Measurements from ENCODE around the gene KCTD17.
"Not testable (repeated sequence)": the region's sequence is repeated elsewhere in the genome, so short reads cannot be mapped to it uniquely, and the experiment has no call there.

The KCTD17 gene

GRCh38 chr22:37060801-37061610 is 9.5 kb downstream of the KCTD17 start:
- DNase-seq (ENCODE audit: low spot score) = no peak

GRCh38 chr22:37061611-37062375 is 10.3 kb downstream of the KCTD17 start:
- no peak for DNase-seq (ENCODE audit: low spot score)

GRCh38 chr22:37062376-37062675 is 10.8 kb downstream of the KCTD17 start:
- no peak for DNase-seq (ENCODE audit: low spot score)

GRCh38 chr22:37062702-37063381 is 11.3 kb downstream of the KCTD17 start:
- DNase-seq (ENCODE audit: low spot score) = no peak

GRCh38 chr22:37063431-37064420 is 12.2 kb downstream of the KCTD17 start:
- DNase-seq (ENCODE audit: low spot score) = no peak

- DNase-seq (ENCODE audit: low spot score) = no peak
Observed at GRCh38 chr22:37064553-37064952, 13.0 kb downstream of the KCTD17 start.

GRCh38 chr22:37065180-37065579 is 13.6 kb downstream of the KCTD17 start:
- DNase-seq (ENCODE audit: low spot score) = no peak

- no peak for DNase-seq (ENCODE audit: low spot score)
Observed at GRCh38 chr22:37065961-37066360, 14.4 kb downstream of the KCTD17 start.

GRCh38 chr22:37067428-37067827 is 15.9 kb downstream of the KCTD17 start:
- DNase-seq (ENCODE audit: low spot score) = no peak

GRCh38 chr22:37068859-37069258 is 17.3 kb downstream of the KCTD17 start:
- DNase-seq (ENCODE audit: low spot score) = no peak

- no peak for DNase-seq (ENCODE audit: low spot score)
Observed at GRCh38 chr22:37069319-37069718, 17.8 kb downstream of the KCTD17 start.

GRCh38 chr22:37069719-37070118 is 18.2 kb downstream of the KCTD17 start:
- DNase-seq (ENCODE audit: low spot score) = no peak

- no peak for DNase-seq (ENCODE audit: low spot score)
Observed at GRCh38 chr22:37070334-37070733, 18.8 kb downstream of the KCTD17 start.

GRCh38 chr22:37070744-37071143 is 19.2 kb downstream of the KCTD17 start:
- no peak for DNase-seq (ENCODE audit: low spot score)

- not testable (repeated sequence) for DNase-seq (ENCODE audit: low spot score)
Observed at GRCh38 chr22:37071850-37072592, 20.5 kb downstream of the KCTD17 start.

GRCh38 chr22:37072673-37073072 is 21.1 kb downstream of the KCTD17 start:
- DNase-seq (ENCODE audit: low spot score) = no peak

GRCh38 chr22:37074537-37074936 is 23.0 kb downstream of the KCTD17 start:
- no peak for DNase-seq (ENCODE audit: low spot score)

GRCh38 chr22:37075046-37075445 is 23.5 kb downstream of the KCTD17 start:
- no peak for DNase-seq (ENCODE audit: low spot score)

GRCh38 chr22:37075822-37076433 is 24.4 kb downstream of the KCTD17 start:
- DNase-seq (ENCODE audit: low spot score) = no peak

GRCh38 chr22:37077802-37078448 is 26.4 kb downstream of the KCTD17 start:
- DNase-seq (ENCODE audit: low spot score) = peak; percentile 84

All from AG08396 (cell line).